Endodermal cell (in vitro differentiated cells): ENCODE data around the gene TLL2. TPM values are rescaled to one million over a fixed set of nuclear protein-coding genes. Genes with fewer than 3 reads are reported as not detected.

Source experiments
- DNase-seq: peaks from one replicate; pipeline ENCODE4 v3.0.0-alpha.2; 2017
- H3K27ac ChIP-seq: 2 replicates; pipeline ENCODE4 v1.5.1; 2013; ENCODE audit warnings: mild to moderate bottlenecking, low read depth, low read length, moderate library complexity
- H3K27me3 ChIP-seq: 2 replicates; pipeline ENCODE4 v1.6.1; 2013; ENCODE audit warnings: mild to moderate bottlenecking, low read length, moderate library complexity; ENCODE audit not compliant: insufficient read depth, control insufficient read depth, poor library complexity, severe bottlenecking
- H3K36me3 ChIP-seq: 2 replicates; pipeline ENCODE4 v1.7.0; 2013; ENCODE audit warnings: mild to moderate bottlenecking, low read length, moderate library complexity; ENCODE audit not compliant: control insufficient read depth, insufficient read depth
- H3K4me1 ChIP-seq: one replicate; pipeline ENCODE4 v1.7.0; 2013; ENCODE audit warnings: low read length; ENCODE audit not compliant: control insufficient read depth, insufficient read depth
- H3K4me3 ChIP-seq: 2 replicates; pipeline ENCODE4 v1.5.1; 2013; ENCODE audit warnings: mild to moderate bottlenecking, low read length, moderate library complexity
- H3K9ac ChIP-seq: 2 replicates; pipeline ENCODE4 v1.6.1; 2013; ENCODE audit warnings: mild to moderate bottlenecking, low read length, moderate library complexity; ENCODE audit not compliant: poor library complexity, severe bottlenecking; ENCODE audit errors: extremely low read depth
- H3K9me3 ChIP-seq: 2 replicates; pipeline ENCODE4 v1.6.1; 2013; ENCODE audit warnings: mild to moderate bottlenecking, low read length, moderate library complexity; ENCODE audit not compliant: control insufficient read depth
- H3K27ac Mint-ChIP-seq: 2 replicates; pipeline ENCODE4 v1.8.0; 2020; ENCODE audit warnings: mixed read lengths
- H3K27me3 Mint-ChIP-seq: 2 replicates; pipeline ENCODE4 v1.8.0; 2021; ENCODE audit warnings: mild to moderate bottlenecking, mixed read lengths; ENCODE audit not compliant: insufficient read depth
- H3K36me3 Mint-ChIP-seq: 2 replicates; pipeline ENCODE4 v1.8.0; 2020; ENCODE audit warnings: low read depth, mixed read lengths
- H3K4me1 Mint-ChIP-seq: 2 replicates; pipeline ENCODE4 v1.8.0; 2020; ENCODE audit warnings: mixed read lengths
- H3K4me3 Mint-ChIP-seq: 2 replicates; pipeline ENCODE4 v1.8.0; 2020; ENCODE audit warnings: mild to moderate bottlenecking, moderate library complexity, mixed read lengths
- H3K9me3 Mint-ChIP-seq: 2 replicates; pipeline ENCODE4 v1.8.0; 2020; ENCODE audit warnings: mild to moderate bottlenecking, mixed read lengths
- WGBS, 2 experiments: methylation state at CpG; one replicate each; pipeline versions ENCODE4 v1.1.5 to v1.1.7; 2013; ENCODE audit warnings: missing lambda C conversion rate in 2 of 2, mixed read lengths in 1 of 2; ENCODE audit not compliant: insufficient coverage in 1 of 2, insufficient read length in 1 of 2; 5-methylcytosine and 5-hydroxymethylcytosine counted together
- total RNA-seq, 2 donors: library from RNA; stranded (reverse); fragmentation: NEBNext Ultra II Directional in 1 of 2; extraction: Animal tissue kit (Norgen Biotek cat#: 25700) in 1 of 2; gene quantifications; 2 replicates in 1 of 2; 3 replicates in 1 of 2; pipeline ENCODE4 v1.2.1, GENCODE V29; 2021
- TF ChIP-seq, protein P1 (sequence below): fragments of 200-600 bp; sonication (generic); conservative IDR thresholded peaks from 2 replicates; pipeline ENCODE4 v1.5.0; 2021; ENCODE audit warnings: antibody characterized with exemption, mild to moderate bottlenecking

Gene TLL2
- total RNA-seq, 2 donors from 2014 or later: 0.11 to 0.18 TPM

DNA sequence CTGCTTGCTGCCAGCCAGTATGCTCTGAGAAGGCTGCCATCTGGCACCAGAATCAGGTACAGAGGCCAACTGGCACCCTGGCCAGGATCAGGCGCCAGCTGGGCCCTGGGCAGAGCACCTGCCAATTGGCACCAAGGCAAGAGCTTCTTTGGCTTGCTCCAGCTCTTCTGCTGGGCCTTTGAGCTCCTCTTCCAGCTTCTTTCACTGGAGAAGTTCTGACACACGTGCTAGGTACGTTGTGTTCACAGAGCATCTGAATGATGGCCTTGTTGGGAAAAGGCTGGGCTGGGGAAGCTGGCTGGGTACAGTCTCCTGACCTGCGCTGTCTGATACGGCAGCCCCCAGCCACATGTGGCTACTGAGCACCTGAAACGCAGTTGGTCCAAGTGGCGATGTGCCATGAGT lies 123.3 kb downstream of the TLL2 start:
- H3K9me3 Mint-ChIP-seq: no peaks in the 10 kb centered on the region
- DNase-seq: no peak
- H3K27me3 ChIP-seq: peaks cover 4% of the 10 kb centered on the region
- no peak overlapping the region for H3K27ac Mint-ChIP-seq
- no peaks in the 10 kb centered on the region for H3K4me1 Mint-ChIP-seq
- peaks cover 2% of the 10 kb centered on the region for H3K27me3 Mint-ChIP-seq
- H3K36me3 Mint-ChIP-seq: no peaks in the 10 kb centered on the region
- H3K4me1 ChIP-seq: no peaks in the 10 kb centered on the region
- H3K9ac ChIP-seq: no peak overlapping the region
- H3K4me3 Mint-ChIP-seq: no peak overlapping the region
- 90 to 100% methylated on average over 5 to 7 of the region's 7 CpGs for WGBS, 2 experiments
- no peaks in the 10 kb centered on the region for H3K36me3 ChIP-seq
- TF ChIP-seq, protein P1, sequence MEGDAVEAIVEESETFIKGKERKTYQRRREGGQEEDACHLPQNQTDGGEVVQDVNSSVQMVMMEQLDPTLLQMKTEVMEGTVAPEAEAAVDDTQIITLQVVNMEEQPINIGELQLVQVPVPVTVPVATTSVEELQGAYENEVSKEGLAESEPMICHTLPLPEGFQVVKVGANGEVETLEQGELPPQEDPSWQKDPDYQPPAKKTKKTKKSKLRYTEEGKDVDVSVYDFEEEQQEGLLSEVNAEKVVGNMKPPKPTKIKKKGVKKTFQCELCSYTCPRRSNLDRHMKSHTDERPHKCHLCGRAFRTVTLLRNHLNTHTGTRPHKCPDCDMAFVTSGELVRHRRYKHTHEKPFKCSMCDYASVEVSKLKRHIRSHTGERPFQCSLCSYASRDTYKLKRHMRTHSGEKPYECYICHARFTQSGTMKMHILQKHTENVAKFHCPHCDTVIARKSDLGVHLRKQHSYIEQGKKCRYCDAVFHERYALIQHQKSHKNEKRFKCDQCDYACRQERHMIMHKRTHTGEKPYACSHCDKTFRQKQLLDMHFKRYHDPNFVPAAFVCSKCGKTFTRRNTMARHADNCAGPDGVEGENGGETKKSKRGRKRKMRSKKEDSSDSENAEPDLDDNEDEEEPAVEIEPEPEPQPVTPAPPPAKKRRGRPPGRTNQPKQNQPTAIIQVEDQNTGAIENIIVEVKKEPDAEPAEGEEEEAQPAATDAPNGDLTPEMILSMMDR: no peak
- no peaks in the 10 kb centered on the region for H3K9me3 ChIP-seq
- H3K27ac ChIP-seq: no peak overlapping the region
- no peak overlapping the region for H3K4me3 ChIP-seq

DNA sequence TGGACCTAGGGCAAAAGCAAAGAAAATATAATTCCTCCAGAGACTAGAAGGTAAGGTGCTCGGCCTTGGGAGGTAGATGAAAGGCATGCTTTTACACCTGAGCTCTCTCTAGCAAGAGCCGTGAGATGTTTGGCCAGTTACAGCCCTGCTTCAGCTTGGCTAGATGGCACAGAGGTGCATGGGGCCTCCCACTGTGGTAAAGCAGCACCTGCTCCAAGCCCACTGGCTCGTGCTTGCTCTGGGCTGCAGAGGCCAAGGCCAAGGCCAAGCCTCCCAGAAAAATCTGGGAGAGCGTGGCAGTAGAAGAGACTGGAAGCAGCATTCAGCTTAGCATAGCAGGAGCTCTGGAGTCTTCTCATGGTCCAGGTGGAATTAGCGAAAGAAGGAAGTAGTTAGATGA lies 123.9 kb downstream of the TLL2 start:
- TF ChIP-seq, protein P1: no peak
- H3K36me3 ChIP-seq: no peaks in the 10 kb centered on the region
- Mint-ChIP-seq H3K36me3 (no peaks in the 10 kb centered on the region), H3K9me3 (no peaks in the 10 kb centered on the region), H3K27ac (no peak overlapping the region), H3K4me3 (no peak overlapping the region), H3K27me3 (peaks cover 2% of the 10 kb centered on the region), H3K4me1 (no peaks in the 10 kb centered on the region)
- no peak for DNase-seq
- no peak overlapping the region for H3K9ac ChIP-seq
- H3K4me1 ChIP-seq: no peaks in the 10 kb centered on the region
- WGBS, 2 experiments: 88 to 92% methylated on average over 4 to 5 of the region's 5 CpGs
- no peak overlapping the region for H3K4me3 ChIP-seq
- H3K27ac ChIP-seq: no peak overlapping the region
- no peaks in the 10 kb centered on the region for H3K9me3 ChIP-seq
- peaks cover 4% of the 10 kb centered on the region for H3K27me3 ChIP-seq

DNA sequence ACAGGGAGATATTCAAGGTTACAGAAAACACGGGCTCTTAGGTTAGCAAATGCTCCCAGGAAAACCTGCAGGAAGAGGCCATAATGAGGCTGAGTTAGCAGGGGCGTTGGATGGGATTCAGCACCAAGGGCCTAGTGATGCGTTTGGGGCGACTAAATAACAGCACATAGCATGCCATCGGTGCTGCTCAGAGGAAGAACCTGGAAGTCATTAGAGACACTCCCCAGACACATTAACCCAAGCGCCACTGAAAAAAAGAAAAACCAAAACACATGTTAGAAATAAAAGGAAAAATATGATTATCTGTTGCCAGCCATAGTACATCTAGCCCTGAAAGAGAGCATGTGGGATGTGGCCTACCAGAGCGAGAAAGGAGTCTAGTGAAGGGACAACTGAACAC lies 126.1 kb downstream of the TLL2 start:
- Mint-ChIP-seq H3K4me3 (no peak overlapping the region), H3K27ac (no peak overlapping the region), H3K36me3 (no peaks in the 10 kb centered on the region), H3K4me1 (no peaks in the 10 kb centered on the region), H3K27me3 (peaks cover 2% of the 10 kb centered on the region), H3K9me3 (no peaks in the 10 kb centered on the region)
- no peak overlapping the region for H3K27ac ChIP-seq
- H3K4me3 ChIP-seq: no peak overlapping the region
- 89 to 98% methylated on average over 5 to 6 of the region's 7 CpGs for WGBS, 2 experiments
- H3K27me3 ChIP-seq: peaks cover 4% of the 10 kb centered on the region
- no peaks in the 10 kb centered on the region for H3K36me3 ChIP-seq
- DNase-seq: no peak
- H3K9me3 ChIP-seq: no peaks in the 10 kb centered on the region
- no peaks in the 10 kb centered on the region for H3K4me1 ChIP-seq
- no peak overlapping the region for H3K9ac ChIP-seq
- TF ChIP-seq, protein P1: no peak
